Measurements from ENCODE around the gene GTF3C2. TPM values are rescaled to one million over a fixed set of nuclear protein-coding genes. Genes with fewer than 3 reads are reported as not detected.

GTF3C2 gene, protein sequence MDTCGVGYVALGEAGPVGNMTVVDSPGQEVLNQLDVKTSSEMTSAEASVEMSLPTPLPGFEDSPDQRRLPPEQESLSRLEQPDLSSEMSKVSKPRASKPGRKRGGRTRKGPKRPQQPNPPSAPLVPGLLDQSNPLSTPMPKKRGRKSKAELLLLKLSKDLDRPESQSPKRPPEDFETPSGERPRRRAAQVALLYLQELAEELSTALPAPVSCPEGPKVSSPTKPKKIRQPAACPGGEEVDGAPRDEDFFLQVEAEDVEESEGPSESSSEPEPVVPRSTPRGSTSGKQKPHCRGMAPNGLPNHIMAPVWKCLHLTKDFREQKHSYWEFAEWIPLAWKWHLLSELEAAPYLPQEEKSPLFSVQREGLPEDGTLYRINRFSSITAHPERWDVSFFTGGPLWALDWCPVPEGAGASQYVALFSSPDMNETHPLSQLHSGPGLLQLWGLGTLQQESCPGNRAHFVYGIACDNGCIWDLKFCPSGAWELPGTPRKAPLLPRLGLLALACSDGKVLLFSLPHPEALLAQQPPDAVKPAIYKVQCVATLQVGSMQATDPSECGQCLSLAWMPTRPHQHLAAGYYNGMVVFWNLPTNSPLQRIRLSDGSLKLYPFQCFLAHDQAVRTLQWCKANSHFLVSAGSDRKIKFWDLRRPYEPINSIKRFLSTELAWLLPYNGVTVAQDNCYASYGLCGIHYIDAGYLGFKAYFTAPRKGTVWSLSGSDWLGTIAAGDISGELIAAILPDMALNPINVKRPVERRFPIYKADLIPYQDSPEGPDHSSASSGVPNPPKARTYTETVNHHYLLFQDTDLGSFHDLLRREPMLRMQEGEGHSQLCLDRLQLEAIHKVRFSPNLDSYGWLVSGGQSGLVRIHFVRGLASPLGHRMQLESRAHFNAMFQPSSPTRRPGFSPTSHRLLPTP
- total RNA-seq, result 10 to 100 TPM; 48.4 to 60.0 TPM

DNA sequence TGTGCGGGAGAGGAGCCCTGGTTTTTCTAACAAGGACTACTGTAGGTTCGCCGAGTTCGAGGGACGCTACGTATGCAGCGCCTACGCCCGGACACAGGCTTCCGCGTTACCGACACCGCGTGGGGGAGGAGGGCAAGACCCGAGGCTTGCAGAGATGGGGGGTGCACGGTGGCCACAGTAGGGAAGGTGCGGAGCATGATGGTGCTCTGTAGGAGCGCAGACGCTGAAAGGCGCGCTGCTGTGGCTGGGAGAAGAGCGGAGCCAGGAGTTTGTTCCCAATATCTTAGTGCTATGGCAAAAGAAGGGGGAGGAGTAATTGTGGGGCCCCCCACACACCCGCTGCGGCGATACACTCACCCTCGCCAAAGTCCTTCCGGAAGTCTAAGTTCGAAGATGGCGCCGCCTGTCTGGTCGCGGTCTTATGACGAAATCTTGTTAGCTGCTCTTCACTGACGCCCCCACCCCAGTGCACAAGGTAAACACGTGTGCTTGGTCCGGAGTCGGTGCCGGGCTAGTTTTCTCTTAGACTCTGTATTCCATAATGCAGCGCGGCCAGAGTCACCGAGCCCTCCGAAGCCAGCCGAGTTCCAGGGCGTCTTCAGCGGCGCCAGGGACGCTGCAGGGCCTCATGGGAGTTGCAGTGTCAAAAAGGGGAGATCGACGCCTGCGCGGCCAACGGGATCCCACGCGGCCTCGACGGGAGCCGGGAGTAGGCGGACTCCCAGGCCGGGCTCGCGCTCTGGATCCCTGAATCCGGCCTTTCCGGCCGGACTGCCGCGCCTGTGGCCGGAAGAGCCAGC lies at the start of gene GTF3C2:
GTF3C2 (minus strand) TSS at position 383 of the 800 bp plus-strand sequence. CDS start 13,210 bp downstream, outside the sequence.
- peak within 1 kb of the TSS; percentile 78 for H3K4me3 ChIP-seq
- H3K27me3 ChIP-seq, result no peaks in the 10 kb centered on the region
- H3K36me3 ChIP-seq, result no peaks in the 10 kb centered on the region
- peak within 1 kb of the TSS; percentile 91 to 98 for H3K9ac ChIP-seq (ENCODE audit: low read depth in 2 of 2, low read length in 2 of 2)
- no peaks in the 10 kb centered on the region for H3K9me3 ChIP-seq
- TF ChIP-seq, protein P1, sequence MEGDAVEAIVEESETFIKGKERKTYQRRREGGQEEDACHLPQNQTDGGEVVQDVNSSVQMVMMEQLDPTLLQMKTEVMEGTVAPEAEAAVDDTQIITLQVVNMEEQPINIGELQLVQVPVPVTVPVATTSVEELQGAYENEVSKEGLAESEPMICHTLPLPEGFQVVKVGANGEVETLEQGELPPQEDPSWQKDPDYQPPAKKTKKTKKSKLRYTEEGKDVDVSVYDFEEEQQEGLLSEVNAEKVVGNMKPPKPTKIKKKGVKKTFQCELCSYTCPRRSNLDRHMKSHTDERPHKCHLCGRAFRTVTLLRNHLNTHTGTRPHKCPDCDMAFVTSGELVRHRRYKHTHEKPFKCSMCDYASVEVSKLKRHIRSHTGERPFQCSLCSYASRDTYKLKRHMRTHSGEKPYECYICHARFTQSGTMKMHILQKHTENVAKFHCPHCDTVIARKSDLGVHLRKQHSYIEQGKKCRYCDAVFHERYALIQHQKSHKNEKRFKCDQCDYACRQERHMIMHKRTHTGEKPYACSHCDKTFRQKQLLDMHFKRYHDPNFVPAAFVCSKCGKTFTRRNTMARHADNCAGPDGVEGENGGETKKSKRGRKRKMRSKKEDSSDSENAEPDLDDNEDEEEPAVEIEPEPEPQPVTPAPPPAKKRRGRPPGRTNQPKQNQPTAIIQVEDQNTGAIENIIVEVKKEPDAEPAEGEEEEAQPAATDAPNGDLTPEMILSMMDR (IDR thresholded peaks at IDR 0.05), result no peak
- DNase-seq, result peak; percentile 96
- H3K27ac ChIP-seq, result peak within 1 kb of the TSS; percentile 94
- H3K4me1 ChIP-seq, result peaks cover 11% of the 10 kb centered on the region
- intact Hi-C loops (cut with DNase I), result no loop called here

DNA sequence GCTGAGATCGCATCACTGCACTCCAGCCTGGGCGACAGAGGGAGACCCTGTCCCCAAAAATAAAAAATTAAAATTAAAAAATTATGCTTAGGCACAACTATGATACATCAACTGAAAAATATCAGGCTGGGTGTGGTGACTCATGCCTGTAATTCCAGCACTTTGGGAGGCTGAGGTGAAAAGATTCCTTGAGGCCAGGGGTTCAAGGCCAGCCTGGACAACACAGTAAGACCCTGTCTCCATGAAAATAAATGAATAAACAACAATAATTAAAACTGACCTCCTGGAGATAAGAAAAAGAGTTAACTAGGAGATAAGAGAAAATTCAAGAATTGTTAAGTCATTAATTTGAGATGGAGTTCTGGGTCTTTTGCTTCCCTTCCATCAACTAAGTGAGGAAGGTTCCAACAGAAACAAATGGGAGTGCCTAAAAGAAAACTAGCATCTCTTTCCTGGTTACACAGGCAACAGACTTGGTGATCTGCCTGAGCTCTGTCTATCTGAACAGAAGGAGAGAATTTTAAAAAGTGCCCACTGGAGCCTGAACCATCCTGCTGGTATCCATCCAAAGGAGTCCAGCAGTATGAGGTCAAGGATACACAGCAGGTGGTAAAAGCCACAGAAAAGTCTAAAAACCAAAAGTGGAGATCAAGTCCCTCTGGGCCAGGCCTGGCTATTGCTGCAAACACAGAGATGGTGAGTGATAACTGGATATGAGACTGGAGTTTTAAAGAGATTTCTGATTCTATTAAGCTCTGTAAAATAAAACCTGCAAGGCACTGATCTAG lies 44.0 kb upstream of the GTF3C2 start:
- intact Hi-C loops (cut with DNase I), result no loop called here
- Histone ChIP-seq H3K4me1 (no peaks in the 10 kb centered on the region), H3K9me3 (no peaks in the 10 kb centered on the region), H3K36me3 (no peaks in the 10 kb centered on the region), H3K27me3 (no peaks in the 10 kb centered on the region), H3K4me3 (no peak overlapping the region), H3K9ac (ENCODE audit: low read depth in 2 of 2, low read length in 2 of 2) (no peak overlapping the region), H3K27ac (no peak overlapping the region)
- TF ChIP-seq, protein P1 (IDR thresholded peaks at IDR 0.05), result no peak
- no peak for DNase-seq

DNA sequence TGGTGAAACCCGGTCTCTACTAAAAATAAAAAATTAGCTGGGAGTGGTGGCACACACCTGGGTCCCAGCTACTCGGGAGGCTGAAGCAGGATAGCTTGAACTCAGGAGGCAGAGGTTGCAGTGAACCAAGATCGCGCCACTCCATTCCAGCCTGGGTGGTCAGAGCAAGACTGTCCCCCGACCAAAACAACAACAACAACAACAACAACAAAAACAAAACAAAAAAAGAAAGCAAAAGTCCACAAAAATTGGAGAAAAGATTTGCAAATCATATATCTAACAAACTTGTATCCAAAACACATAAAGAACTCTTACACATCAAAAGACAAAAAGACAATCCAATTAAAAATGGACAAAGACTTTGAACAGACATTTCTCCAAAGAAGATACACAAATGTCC lies 42.4 kb upstream of the GTF3C2 start:
- intact Hi-C loops (cut with DNase I), result no loop called here
- no peak for DNase-seq
- TF ChIP-seq, protein P1 (IDR thresholded peaks at IDR 0.05), result no peak

DNA sequence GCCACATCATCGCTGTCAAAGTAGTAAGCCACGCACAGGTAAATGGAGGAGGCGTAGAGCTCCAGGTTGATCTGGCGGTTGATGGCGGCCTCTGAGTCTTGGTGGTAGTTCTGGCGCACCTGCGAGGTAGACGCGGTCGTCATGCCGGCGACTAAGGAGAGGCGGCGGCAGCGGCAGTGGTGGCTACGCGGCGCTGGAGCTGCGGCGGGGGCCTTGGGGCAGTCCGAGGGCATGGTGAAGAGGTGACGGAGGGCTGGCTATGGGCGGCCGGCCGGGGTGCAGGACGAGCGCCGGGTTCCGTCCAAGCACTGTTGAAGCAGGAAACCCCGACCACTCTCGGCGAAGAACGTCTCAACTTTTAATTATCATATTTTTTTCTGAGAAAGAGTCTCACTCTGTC lies 36.7 kb upstream of the GTF3C2 start:
- H3K27me3 ChIP-seq, result no peaks in the 10 kb centered on the region
- no peak overlapping the region for H3K9ac ChIP-seq (ENCODE audit: low read depth in 2 of 2, low read length in 2 of 2)
- H3K9me3 ChIP-seq, result no peaks in the 10 kb centered on the region
- no peaks in the 10 kb centered on the region for H3K36me3 ChIP-seq
- TF ChIP-seq, protein P1 (IDR thresholded peaks at IDR 0.05), result no peak
- no peak overlapping the region for H3K27ac ChIP-seq
- H3K4me3 ChIP-seq, result no peak overlapping the region
- no peaks in the 10 kb centered on the region for H3K4me1 ChIP-seq
- no peak for DNase-seq
- intact Hi-C loops (cut with DNase I), result no loop called here

More for the DNA sequence above, 42.4 kb upstream of the GTF3C2 start:
- no peaks in the 10 kb centered on the region for H3K4me1 ChIP-seq
- no peak overlapping the region for H3K4me3 ChIP-seq
- H3K36me3 ChIP-seq, result no peaks in the 10 kb centered on the region
- no peak overlapping the region for H3K27ac ChIP-seq
- no peaks in the 10 kb centered on the region for H3K27me3 ChIP-seq
- H3K9ac ChIP-seq (ENCODE audit: low read depth in 2 of 2, low read length in 2 of 2), result no peak overlapping the region
- no peaks in the 10 kb centered on the region for H3K9me3 ChIP-seq

Measured in colonic mucosa (tissue), 4 donors.